DMS53 treated with DMSO at 0.1 percent for 48 hours (cell line): ENCODE results near the gene SRGAP1.
A peak's percentile ranks its signal among the peaks of the same experiment; 100 is the strongest.
"Not testable (repeated sequence)": the region's sequence is repeated elsewhere in the genome, so short reads cannot be mapped to it uniquely, and the experiment has no call there.

Experiments used
- DNase-seq: peaks from one replicate; lab custom pipeline; 2025; ENCODE audit not compliant: unreplicated experiment; lab: John Stamatoyannopoulos, UW

SRGAP1 gene

DNA sequence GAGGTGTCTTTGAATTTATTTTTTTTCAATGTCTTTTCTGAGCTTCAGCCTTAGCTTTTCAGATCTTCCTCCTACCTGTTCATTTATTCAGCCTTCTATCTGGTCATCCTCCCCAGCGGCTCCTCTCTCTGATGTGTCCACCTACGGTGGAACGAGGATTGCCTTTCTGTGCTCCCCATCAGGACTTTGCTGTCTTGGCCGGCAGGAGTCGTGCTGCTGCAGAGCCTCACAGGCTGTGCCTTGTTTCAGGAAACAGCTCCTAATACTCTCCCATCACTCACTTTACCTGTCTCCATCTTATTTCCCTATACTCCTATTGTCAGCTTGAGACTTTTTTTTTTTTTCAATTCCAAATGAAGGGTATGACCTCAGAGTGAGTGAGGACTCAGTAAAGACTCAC lies 300.7 kb downstream of the SRGAP1 start:
- no peak for DNase-seq

DNA sequence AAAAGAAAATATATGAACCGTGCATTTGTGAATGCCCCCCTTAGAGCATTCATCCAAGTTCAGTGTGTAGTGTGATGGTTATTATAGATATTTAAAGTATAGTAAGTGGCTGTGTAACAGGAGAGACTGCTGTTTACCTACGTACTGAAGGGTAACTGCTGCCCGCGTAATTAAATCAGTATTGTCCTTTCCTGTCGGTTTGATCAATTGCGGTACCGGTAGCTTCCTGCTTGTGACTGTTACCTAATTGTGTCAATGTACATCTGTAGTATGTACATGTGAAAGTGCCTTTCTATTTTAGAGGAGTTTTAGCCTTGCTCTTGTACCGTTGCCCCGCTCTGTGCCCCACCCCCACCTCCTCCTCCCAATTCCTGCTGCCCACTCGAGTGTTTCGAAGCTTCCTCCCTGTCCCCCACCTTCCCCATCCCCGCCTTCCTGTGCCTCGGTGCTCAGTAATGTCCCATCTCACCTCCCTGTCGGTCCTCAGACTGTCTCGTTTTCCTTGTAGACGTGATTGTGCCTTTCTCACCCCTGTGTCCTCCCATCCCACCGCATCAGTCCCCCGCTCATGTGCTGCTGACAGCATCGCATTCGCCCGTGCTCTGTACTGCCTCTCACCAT lies 302.6 kb downstream of the SRGAP1 start:
- DNase-seq = no peak

DNA sequence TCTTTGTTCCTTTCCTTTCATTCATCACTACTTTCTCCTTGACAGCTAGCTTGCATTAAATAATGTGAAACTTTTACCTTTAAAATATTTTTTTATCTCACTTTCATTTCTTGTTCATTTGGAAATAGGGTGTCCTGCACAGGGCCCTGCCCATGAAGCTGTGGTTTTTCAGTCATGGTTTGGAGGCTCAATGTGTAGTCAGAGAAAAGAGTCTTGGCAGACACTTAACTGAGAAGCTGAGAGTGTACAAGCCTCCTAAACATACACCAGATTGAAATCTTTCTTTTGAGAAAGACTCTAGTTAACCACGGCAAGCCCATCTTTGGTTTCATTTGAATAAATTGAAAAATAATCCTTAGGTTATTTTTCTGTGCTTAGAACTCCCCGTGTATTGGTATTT lies 303.4 kb downstream of the SRGAP1 start:
- no peak for DNase-seq

GRCh38 chr12:64154677-64155076 lies 310.2 kb downstream of the SRGAP1 start:
- no peak for DNase-seq

- no peak for DNase-seq
Observed at GRCh38 chr12:64157110-64157509, 312.6 kb downstream of the SRGAP1 start.

- DNase-seq = no peak
Observed at GRCh38 chr12:64160021-64160710, 315.7 kb downstream of the SRGAP1 start.

DNA sequence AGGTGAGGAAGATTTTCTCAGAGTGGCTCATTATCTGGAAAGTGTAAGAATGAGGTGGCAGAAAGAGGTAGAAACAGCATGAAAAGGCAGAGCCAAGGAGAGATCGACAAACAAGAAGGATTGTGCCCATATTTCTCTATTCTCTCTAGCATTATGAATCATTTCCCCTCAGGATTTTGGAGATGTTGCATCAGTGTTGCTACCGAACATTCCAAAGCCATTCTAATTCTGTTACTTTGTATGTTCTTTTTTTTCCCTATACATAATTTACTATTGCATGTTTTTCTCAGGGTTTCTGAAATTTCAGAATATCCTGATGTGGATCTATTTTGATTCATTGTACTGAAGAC lies 316.2 kb downstream of the SRGAP1 start:
- DNase-seq = no peak

- not testable (repeated sequence) for DNase-seq
Observed at GRCh38 chr12:64166606-64167005, 322.1 kb downstream of the SRGAP1 start.

DNA sequence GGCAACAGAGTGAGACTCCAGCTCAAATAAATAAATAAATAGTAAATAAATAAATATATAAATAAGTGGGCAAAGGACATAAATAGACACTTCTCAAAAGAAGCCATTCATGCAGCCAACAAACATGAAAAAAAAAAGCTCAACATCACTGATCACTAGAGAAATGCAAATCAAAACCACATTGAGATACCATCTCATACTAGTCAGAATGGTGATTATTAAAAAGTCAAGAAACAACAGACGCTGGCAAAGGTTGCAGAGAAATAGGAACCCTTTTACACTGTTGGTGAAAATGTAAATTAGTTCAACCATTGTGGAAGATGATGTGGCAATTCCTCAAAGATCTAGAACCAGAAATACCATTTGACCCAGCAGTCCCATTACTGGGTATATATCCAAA lies 322.5 kb downstream of the SRGAP1 start:
- DNase-seq = not testable (repeated sequence)

DNA sequence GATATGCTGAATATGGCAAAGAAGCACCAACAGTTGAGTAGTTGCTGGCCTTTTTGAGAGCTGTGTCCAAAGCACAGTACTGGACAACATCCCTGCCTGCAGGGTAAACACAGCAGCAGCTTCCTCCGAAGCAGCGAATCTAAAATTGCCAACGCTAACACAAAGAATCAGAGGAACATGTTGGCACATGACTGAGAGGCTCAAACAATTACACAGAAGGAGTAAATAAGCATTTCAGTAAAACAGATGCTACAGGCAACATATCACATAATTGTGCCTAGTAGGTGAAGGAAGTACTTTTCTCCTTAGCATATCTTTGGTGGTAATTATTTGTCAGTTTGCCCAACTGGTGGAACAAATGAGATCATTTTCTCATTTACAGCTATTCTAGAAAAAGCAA lies 325.5 kb downstream of the SRGAP1 start:
- no peak for DNase-seq

DNA sequence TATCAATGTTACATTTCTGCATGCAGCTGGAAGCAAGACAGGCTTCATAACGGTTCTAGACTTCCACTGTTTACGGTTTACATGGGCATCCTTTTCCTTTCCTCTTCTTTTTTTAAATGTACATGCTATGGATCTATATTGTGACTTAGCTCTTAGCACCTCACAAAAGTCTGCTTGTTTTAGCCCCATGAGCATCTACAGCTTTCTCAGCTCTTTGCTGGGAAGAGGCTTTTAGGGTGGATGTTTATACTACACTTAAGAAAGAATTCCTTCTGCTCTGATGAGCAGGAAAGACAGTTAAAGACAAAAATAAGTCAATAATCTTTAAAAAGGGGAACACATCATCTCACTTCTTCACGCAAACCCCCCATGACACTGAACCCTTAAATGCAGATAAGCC lies 326.2 kb downstream of the SRGAP1 start:
- DNase-seq = no peak

- no peak for DNase-seq
Observed at GRCh38 chr12:64171715-64172114, 327.2 kb downstream of the SRGAP1 start.

DNA sequence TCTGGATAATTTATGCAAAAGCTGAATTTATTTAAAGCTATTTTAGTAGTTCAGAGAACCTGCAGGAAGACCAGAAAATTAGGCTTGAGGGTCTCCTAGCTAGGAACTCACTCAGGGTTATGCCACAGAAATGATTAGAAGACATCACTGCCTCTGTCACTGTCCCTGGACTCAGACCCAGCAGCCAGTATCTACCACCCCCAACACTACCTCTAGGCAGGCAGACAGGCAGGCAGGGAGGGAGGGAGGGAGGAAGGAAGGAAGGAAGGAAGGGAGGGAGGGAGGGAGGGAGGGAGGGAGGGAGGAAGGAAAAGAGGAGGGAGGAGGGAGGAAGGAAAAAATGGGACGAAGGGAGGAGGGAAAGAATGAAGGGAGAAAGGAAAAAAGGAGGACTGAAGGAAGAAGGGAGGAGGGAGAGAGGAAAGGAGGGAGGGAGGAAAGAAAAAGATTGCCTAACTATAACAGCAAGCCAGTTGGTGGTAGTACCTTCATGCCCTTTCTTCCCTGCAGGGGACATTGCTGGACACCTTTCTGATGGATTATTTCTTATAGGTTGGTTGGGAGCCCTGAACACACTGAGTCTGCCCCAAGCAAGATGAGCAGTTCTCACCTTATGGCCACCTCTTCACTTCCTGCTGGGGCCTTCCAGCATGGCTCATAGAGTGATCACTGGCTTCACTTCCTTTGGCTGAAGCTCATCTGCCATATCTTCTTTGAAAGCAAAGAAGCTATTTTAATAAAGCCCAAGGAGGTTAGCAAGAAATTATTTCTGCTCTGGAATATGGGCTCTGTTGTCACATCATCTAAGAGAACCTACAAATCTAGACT lies 327.9 kb downstream of the SRGAP1 start:
- DNase-seq = no peak

GRCh38 chr12:64173456-64173855 lies 329.0 kb downstream of the SRGAP1 start:
- no peak for DNase-seq

- DNase-seq = no peak
Observed at GRCh38 chr12:64175254-64175945, 330.9 kb downstream of the SRGAP1 start.

DNA sequence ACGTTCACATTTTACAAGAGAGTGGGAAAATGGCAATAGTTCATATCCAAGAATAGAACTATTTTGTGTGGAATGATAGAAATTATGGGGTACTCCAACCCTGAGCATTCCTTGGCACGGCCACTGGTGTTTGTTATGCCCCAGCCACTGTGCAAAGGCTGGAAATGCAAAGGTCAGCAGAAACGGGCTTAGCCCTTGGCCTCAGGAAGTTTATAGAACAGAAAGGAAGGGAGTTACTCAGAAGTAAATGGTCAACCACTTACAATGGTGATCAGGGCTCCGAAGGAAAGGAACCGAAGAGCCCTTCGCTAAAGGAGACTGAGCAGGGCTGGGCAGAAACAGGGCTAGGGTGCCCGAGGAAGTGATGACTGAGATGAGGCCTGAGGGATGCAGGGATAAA lies 332.5 kb downstream of the SRGAP1 start:
- DNase-seq = no peak

GRCh38 chr12:64178122-64178521 lies 333.6 kb downstream of the SRGAP1 start:
- DNase-seq = no peak

DNA sequence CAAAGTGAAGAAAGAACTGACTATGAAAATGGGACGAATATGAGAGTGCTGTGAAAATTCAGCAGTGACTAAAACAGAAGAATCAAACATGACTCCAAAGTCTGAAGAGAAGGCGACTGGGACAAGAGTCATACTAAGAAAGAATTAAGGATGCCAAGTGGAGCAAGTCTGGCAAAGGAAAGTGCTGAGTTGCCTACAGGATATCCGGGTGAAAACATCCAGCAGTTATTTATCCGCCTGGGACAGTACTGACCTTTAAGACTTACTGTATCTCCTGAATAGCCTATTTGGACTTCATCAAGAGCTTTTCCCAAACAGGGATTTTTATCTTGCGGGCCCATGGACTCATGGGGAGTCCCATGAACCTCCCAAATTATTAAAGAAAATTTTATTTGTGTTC lies 336.5 kb downstream of the SRGAP1 start:
- no peak for DNase-seq

- peak; percentile 58 for DNase-seq
Observed at GRCh38 chr12:64181430-64182291, 337.2 kb downstream of the SRGAP1 start.

DNA sequence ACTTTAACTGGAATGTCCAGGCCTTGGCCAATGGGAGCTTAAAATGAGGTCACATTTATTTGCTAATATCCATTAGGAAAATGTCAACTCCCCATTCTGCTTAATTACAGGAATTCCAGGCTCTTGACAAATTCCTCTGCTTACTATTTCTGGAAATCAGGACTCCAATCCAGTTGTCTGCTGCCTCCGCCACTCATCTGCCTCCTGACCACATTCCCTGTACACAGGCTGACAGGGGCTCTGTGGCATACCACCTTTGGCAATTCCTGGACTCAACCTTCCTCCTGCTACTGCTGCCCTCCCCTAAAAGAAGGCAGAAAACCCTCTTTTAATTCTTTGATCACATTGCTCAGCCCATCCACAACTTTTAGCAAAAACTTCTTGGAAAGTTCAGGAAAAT lies 339.7 kb downstream of the SRGAP1 start:
- no peak for DNase-seq

DNA sequence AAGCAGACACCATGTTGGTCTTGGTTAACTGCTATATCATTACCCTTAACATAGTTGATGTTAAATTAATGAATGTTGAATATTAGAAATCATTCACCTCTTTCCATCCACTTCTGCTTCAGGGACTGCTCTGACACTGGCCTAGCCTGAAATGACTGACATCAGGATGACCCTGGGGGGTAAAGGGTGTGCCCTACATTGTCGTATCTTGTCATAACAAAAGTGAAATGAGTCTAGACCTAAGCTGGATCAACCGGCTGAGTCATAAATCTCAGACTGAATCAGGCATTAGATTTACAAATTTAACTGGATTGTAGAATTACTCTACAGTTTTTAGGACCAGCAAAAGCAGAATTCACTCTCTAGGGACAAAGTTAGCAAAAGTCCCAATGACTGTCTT lies 342.3 kb downstream of the SRGAP1 start:
- DNase-seq = no peak
